Activated effector memory CD4-positive, alpha-beta T cell treated with anti-CD3 and anti-CD28 coated beads, Interleukin-2, amount 50 U/mL, for 16 hours (primary cell): ENCODE measurements around the gene TAF1B.
"Not testable (repeated sequence)": the region's sequence is repeated elsewhere in the genome, so short reads cannot be mapped to it uniquely, and the experiment has no call there.

Source experiments
- DNase-seq: peaks from one replicate; pipeline ENCODE4 v3.0.0-alpha.2; 2020

TAF1B gene

GRCh38 chr2:9832586-9832985 lies 10.7 kb upstream of the TAF1B start:
- DNase-seq, result no peak

GRCh38 chr2:9835068-9835467 lies 8.2 kb upstream of the TAF1B start:
- not testable (repeated sequence) for DNase-seq

GRCh38 chr2:9836074-9836473 lies 7.2 kb upstream of the TAF1B start:
- no peak for DNase-seq

- DNase-seq, result no peak
Measured at GRCh38 chr2:9836517-9836916, 6.8 kb upstream of the TAF1B start.

GRCh38 chr2:9837451-9837850 lies 5.8 kb upstream of the TAF1B start:
- no peak for DNase-seq

- no peak for DNase-seq
Measured at GRCh38 chr2:9838391-9838790, 4.9 kb upstream of the TAF1B start.

GRCh38 chr2:9842487-9843228 lies 616 bp upstream of the TAF1B start:
- DNase-seq, result no peak

- no peak for DNase-seq
Measured at GRCh38 chr2:9844036-9844483, 786 bp downstream of the TAF1B start.

- DNase-seq, result no peak
Measured at GRCh38 chr2:9844576-9844975, 1.3 kb downstream of the TAF1B start.

- DNase-seq, result no peak
Measured at GRCh38 chr2:9846554-9846953, 3.3 kb downstream of the TAF1B start.

- DNase-seq, result no peak
Measured at GRCh38 chr2:9847140-9847539, 3.9 kb downstream of the TAF1B start.

GRCh38 chr2:9852881-9853280 lies 9.6 kb downstream of the TAF1B start:
- no peak for DNase-seq

GRCh38 chr2:9857814-9858729 lies 14.8 kb downstream of the TAF1B start:
- DNase-seq, result no peak

GRCh38 chr2:9858730-9859068 lies 15.4 kb downstream of the TAF1B start:
- no peak for DNase-seq

- DNase-seq, result not testable (repeated sequence)
Measured at GRCh38 chr2:9860922-9861580, 17.8 kb downstream of the TAF1B start.

- DNase-seq, result no peak
Measured at GRCh38 chr2:9867881-9868280, 24.6 kb downstream of the TAF1B start.

GRCh38 chr2:9873337-9873736 lies 30.1 kb downstream of the TAF1B start:
- DNase-seq, result no peak

- no peak for DNase-seq
Measured at GRCh38 chr2:9877026-9877425, 33.8 kb downstream of the TAF1B start.

- DNase-seq, result no peak
Measured at GRCh38 chr2:9877726-9878125, 34.5 kb downstream of the TAF1B start.

- DNase-seq, result no peak
Measured at GRCh38 chr2:9879455-9880194, 36.4 kb downstream of the TAF1B start.

- DNase-seq, result no peak
Measured at GRCh38 chr2:9883897-9884296, 40.6 kb downstream of the TAF1B start.

GRCh38 chr2:9884436-9884835 lies 41.2 kb downstream of the TAF1B start:
- DNase-seq, result no peak
